Activated T-helper 9 cell treated with anti-CD3 and anti-CD28 coated beads, Interleukin-2, amount 50 U/mL, for 16 hours (primary cell): ENCODE data around the gene MACC1.

Source experiments
- DNase-seq: peaks from one replicate; pipeline ENCODE4 v3.0.0-alpha.2; 2020; ENCODE audit warnings: low read depth

MACC1 gene, protein sequence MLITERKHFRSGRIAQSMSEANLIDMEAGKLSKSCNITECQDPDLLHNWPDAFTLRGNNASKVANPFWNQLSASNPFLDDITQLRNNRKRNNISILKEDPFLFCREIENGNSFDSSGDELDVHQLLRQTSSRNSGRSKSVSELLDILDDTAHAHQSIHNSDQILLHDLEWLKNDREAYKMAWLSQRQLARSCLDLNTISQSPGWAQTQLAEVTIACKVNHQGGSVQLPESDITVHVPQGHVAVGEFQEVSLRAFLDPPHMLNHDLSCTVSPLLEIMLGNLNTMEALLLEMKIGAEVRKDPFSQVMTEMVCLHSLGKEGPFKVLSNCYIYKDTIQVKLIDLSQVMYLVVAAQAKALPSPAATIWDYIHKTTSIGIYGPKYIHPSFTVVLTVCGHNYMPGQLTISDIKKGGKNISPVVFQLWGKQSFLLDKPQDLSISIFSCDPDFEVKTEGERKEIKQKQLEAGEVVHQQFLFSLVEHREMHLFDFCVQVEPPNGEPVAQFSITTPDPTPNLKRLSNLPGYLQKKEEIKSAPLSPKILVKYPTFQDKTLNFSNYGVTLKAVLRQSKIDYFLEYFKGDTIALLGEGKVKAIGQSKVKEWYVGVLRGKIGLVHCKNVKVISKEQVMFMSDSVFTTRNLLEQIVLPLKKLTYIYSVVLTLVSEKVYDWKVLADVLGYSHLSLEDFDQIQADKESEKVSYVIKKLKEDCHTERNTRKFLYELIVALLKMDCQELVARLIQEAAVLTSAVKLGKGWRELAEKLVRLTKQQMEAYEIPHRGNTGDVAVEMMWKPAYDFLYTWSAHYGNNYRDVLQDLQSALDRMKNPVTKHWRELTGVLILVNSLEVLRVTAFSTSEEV

GRCh38 chr7:20217193-20217948 is at the start of gene MACC1:
MACC1 (minus strand) TSS chr7:20217384; CDS start chr7:20161862, 55,522 bp downstream.
- no peak for DNase-seq

- DNase-seq = no peak
Observed at GRCh38 chr7:20264623-20265022, 47.4 kb upstream of the MACC1 start.

DNA sequence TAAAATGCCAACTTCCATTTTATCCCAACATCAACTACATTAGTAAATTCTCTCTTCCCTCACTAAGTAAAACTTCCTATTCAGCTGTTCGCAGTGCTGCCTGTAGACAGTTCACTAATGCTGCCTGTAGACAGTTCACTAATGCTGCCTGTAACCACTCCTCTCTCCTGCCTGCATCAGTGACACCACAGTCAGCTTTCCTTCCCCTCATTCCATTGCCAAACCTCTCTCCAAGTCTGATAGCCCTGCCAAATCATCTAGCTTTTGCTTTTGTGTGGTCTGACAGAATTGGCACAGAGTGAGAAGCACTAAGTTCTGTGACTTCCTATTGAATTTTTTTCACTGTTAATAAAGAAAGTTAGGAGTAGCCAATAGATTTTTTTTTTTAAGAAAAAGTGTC is 43.0 kb upstream of the MACC1 start:
- no peak for DNase-seq

DNA sequence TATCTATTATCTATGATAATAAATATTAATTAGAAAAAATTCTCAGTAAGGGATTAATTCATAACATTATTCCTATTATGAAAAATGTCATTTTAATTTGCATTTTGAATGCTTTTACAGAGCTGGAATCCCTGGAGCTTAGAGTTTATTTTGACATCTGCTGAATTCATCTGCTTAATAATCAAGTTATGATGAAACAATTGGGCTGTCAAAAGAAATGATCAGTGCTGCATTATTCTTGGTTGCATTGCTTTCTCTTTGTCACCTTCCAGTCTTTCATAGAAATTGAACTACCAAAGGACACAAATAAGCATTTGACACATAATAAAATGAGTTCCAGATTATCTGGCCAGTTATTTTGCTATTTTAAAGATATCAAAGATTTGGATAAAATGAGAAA is 40.0 kb upstream of the MACC1 start:
- no peak for DNase-seq

- DNase-seq = no peak
Observed at GRCh38 chr7:20249920-20250319, 32.7 kb upstream of the MACC1 start.

DNA sequence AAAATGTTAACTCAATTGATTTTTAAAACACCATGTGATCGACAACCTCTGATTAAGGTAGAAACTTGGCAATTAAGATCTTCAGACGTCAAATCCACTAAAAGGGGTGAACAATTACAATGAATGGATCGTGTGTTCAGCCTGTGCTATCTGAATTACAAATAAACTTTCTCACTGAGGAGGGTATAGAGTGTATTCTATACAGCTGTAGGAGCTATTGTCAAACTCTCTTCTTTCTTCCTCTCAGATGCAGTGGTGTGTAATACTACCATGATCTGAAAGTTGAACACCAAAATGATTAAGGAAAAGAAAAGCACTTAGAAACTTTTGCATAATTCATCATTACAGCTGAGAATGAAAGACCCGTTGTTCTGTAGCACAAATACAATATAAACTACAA is 32.2 kb upstream of the MACC1 start:
- DNase-seq = no peak

GRCh38 chr7:20246236-20246635 is 29.1 kb upstream of the MACC1 start:
- DNase-seq = no peak

DNA sequence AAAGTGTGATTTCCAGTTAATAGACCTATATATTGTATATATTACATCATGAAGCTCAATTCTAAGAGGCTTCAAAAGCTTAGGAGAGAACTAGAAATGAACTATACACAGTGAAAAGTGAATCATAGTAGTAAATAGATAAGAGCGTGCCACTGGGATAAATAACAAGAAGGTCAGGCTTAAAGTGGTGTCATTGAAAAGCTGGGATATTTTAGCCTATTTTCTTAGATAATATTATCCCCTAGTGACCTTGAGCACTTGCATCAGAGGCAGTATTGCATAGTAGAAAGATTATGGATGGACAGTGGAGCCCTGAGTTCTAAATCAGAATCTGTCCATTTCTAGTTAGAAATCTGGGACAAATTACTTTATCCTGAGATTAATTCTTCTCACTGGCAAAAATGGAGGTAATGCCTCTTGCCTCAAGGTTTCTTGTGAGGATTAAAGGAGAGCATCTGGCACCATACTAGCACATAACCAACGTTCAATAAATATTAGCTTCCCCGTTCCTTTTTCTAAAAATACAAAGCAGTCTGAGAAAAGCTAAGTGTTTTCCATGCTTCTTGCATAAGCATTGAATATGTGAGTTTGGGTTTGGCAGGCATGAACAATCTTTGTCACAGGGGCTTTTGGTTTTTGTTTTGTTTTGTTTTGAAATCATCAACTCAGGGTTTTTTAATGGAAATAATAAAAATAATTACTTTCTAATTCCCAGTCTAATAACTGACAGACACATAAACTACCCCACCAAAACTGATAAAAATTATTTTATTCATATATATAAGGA is 27.3 kb upstream of the MACC1 start:
- no peak for DNase-seq

DNA sequence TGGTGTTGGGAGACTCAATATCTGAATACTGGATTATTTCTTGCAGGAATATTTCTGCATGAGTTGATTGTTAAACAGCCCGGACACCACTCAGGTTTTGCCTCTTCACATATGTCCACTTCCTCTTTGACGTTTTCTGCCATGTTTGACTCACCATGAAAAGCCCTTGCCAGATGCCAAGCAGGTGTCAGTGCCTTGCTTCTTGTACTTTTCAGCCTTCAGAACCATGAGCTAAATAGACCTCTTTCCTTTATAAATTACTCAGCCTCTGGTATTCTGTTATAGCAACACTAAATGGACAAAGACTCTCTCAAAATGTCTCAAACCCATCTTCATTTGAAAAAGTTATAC is 24.7 kb upstream of the MACC1 start:
- DNase-seq = no peak

DNA sequence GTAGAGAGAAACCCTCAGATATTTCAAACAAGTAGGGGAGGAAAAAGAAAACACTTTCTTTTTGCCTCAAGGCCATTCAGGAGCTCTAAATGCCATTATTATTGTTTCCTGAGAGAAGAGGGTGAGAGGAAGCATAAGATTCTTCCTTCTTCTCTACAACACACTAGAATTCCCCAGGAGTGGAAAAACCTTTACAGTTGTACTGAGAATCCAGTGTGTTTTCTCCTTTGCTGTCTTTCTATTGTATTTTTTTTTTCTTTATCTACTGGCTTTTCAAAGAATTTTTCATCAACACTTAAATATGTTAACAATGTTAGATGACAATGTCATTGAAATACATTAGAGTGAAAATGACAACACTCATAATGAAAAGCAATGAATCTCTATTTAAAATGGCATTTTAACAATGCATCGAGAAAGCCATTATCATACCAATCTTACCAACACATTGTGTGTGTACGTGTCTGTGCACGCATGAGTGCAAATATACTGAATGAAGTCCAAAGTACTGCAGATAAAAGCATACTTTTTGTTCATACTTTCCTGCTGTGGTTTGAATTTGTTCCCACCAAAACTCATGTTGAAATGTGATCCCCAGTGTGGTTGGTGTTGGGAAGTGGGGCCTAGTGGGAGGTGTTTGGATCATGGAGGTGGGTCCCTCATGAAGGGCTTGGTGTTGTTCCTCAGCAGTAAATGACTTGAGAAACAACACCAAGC is 24.2 kb upstream of the MACC1 start:
- no peak for DNase-seq

DNA sequence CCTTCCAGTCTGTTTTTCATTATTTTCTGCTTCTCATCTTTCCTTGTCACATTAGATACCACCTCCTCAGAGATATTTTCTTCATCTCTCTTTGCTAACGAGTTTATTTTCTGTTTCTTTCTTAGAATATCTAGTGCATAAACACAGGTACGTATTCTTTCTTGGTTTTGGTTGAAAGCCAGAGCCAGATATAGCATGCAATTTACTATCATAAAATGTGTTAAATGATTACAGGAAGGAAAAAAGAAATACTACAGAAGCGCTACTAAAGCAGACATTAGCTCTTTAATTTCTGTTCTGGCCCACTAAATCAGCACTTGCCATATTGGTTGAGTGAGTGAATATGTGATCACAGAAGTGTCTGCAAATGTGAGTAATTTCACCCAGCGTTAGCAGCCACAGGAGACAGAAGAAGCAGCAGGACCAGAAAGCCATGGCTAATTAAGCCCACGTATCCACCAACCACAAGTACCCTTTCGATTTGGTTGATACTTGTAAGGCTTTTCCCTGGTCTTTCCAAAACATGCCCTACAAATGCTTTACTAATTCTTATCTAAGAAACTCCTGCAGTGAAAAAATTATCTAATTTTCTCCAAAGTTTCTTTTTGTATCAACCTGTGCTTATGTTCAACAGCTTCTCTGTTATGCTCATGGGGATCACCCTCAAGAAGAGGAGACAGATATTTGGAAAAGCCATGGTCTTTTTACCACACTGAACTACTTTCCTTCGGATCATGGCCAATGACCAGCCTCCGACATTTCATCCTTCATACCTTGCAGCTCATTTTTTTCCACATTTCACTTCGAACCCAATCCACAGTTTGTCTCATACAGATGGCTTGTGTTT is 23.1 kb upstream of the MACC1 start:
- no peak for DNase-seq

GRCh38 chr7:20238754-20239324 is 21.7 kb upstream of the MACC1 start:
- no peak for DNase-seq

DNA sequence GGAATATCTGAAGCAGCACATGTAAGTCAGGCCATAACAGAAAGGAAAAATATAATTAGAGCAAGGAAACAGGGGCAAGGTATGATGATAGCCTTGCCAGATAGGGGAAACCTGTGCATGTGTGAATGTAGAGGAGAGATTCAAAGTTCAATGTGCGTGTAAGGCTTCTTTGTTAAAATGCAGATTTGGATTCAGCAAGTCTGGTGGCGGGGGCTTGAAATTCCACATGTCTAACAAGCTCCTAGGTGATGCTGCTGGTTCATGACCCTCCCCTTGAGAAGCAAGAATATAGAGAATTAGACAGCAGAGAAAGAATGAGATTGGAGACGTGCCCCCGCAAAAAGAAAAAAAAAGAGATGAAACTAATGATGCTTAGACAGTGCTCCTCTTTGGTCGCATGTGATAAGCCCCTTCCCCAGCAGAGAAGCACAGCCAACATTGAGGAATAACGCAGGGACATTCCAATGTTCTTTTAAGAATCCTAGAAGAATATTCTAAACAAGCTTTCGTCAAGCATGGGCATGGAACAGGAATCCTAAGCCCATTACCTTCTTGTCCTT is 21.1 kb upstream of the MACC1 start:
- no peak for DNase-seq

DNA sequence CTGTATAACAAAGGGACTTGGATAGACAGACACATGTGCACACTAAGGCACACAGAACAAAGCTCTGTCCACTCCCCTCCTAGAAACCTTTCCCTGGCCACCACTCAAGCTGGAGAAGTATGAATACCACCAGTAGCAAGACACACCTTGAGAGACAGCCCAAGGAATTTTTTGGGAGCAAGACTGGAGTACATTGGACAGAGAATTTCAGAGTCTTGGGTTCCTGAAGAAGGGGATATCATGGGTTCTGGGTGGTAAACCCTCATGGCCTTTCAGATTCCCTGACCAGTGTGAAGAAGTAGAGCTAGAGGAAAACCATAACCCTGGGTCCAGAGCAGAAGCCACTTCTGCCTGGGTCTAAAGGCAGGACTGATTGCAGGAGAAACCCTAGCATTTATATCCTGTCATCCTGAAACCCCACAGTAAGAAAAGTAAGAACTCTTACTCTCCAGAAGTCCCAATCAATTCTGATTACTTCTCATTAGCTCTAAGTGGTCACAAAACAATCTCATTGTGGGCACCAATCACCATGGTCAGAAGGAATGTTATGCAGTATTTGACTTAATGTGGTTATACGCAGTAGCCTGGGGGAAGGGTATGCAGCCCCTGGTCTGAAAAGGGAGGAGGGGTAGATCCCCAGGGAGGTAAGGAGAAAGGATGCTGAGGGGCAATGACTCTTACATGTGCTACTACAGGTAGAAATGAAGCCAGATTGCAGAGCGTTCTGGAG is 20.4 kb upstream of the MACC1 start:
- no peak for DNase-seq

DNA sequence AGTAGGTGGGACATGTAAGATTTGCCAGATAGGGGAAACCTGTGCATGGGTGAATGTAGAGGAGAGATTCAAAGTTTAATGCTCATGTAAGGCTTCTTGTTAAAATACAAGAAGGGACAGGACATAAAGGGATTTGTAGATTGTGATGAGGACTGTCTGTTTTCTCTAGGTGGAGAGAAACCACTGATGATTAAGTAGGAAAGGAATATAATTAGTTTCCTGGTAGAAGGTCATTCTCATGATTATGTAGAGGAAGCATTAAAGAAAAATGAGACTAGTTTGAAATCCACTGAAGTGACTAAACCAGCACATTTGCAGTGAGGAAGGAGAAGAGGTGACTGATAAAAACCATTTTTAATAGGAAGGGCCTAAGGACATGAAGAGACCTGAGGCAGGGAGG is 19.6 kb upstream of the MACC1 start:
- no peak for DNase-seq

DNA sequence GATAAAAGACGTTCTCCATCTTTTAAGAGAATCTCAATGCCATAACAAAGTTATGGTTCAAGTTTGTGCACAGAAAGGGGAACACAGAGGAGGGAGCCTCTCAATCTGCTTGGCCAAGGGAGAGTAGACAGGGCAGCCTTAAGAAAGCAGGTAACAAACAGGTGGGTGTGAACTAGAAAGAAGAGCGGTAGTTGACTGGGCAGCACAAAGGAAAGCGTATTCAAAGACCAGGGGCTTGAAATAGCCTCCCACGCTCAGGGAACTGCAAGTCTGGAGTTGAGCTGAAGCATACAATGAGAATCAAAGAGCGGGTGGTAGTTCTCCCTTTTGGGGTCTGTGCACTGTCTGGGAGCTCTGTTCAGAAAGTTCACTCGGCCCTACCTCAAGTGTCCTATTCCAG is 18.9 kb upstream of the MACC1 start:
- DNase-seq = no peak

- DNase-seq = no peak
Observed at GRCh38 chr7:20235288-20235687, 18.1 kb upstream of the MACC1 start.

- no peak for DNase-seq
Observed at GRCh38 chr7:20233362-20233761, 16.2 kb upstream of the MACC1 start.

DNA sequence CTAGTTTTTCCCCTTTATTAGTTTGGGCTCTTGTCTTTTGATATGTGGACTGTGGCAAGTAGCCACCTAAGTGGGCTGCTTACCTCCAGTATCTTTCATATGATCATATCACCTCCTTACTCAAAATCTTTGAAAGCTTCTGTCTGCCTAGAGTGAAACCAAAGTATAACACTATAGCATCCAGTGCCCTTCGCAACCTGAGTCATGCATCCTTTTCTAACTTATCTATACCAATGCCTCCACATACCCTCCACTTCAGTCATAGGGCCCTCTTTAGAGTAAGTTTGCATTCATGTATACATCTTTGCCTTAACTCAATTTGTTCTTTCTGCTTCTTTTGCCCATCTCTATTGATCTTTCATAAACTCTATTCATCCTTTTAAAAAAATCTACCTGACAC is 15.7 kb upstream of the MACC1 start:
- DNase-seq = no peak
